Testis (tissue), 3 donors: ENCODE measurements around the gene MBP. TPM values are rescaled to one million over a fixed set of nuclear protein-coding genes. Genes with fewer than 3 reads are reported as not detected.

ENCODE experiments used
- DNase-seq: peaks from one replicate; pipeline ENCODE4 v3.0.0-alpha.2; 2019
- H3K27ac ChIP-seq, 2 donors: fragments of 200-600 bp; sonication (generic); one replicate each; pipeline ENCODE4 v1.5.1; 2019
- H3K27me3 ChIP-seq: fragments of 200-600 bp; sonication (generic); one replicate; pipeline ENCODE4 v1.5.1; 2019
- H3K36me3 ChIP-seq: fragments of 200-600 bp; sonication (generic); one replicate; pipeline ENCODE4 v1.5.1; 2017; ENCODE audit warnings: low read depth; ENCODE audit errors: missing control alignments
- H3K4me1 ChIP-seq: fragments of 200-600 bp; sonication (generic); one replicate; pipeline ENCODE4 v1.5.1; 2019
- H3K4me3 ChIP-seq, 2 donors: fragments of 200-600 bp; sonication (generic); one replicate each; pipeline ENCODE4 v1.5.1; 2017 to 2019
- H3K9me3 ChIP-seq: fragments of 200-600 bp; sonication (generic); one replicate; pipeline ENCODE4 v1.5.1; 2017
- CTCF ChIP-seq, 3 experiments: fragments of 450-650 bp in 2 of 3; fragments of 200-600 bp in 1 of 3; sonication (generic) in 1 of 3; IDR thresholded peaks; one replicate each; pipeline ENCODE4 v1.5.1; 2016 to 2019; ENCODE audit warnings: antibody characterized with exemption in 3 of 3, mild to moderate bottlenecking in 2 of 3, moderate library complexity in 1 of 3
- POLR2A ChIP-seq: fragments of 450-650 bp; IDR thresholded peaks from one replicate; pipeline ENCODE4 v1.6.1; 2017; ENCODE audit warnings: antibody characterized with exemption, mild to moderate bottlenecking, moderate library complexity
- WGBS, 2 donors: methylation state at CpG; one replicate each; pipeline ENCODE4 v1.1.5; 2018; 5-methylcytosine and 5-hydroxymethylcytosine counted together
- intact Hi-C: fragments of 100-400 bp; cut with DNase I; formaldehyde crosslinking; loops from one replicate; pipeline ENCODE4 v1.15.1; 2023; ENCODE audit warnings: low total_unique reads
- polyA plus RNA-seq: library from polyadenylated mRNA; stranded (reverse); fragments of 350-450 nt; fragmentation: Illumina TruSeq; extraction: RNeasy Lipid Tissue Mini Kit (QIAGEN cat#74804); gene quantifications from one replicate; pipeline ENCODE4 v1.2.3, GENCODE V29; 2014; ENCODE audit warnings: low read depth, low replicate concordance; ENCODE audit not compliant: insufficient read depth
- total RNA-seq, 2 donors: library from RNA; depleted of rRNA; stranded (reverse); fragments of >200 nt; gene quantifications; one replicate each; pipeline ENCODE4 v1.2.3, GENCODE V29; 2016

MBP gene
- total and polyA plus RNA-seq, 3 donors from 2014 or later = 15.4 to 20.3 (median 16.7) TPM

DNA sequence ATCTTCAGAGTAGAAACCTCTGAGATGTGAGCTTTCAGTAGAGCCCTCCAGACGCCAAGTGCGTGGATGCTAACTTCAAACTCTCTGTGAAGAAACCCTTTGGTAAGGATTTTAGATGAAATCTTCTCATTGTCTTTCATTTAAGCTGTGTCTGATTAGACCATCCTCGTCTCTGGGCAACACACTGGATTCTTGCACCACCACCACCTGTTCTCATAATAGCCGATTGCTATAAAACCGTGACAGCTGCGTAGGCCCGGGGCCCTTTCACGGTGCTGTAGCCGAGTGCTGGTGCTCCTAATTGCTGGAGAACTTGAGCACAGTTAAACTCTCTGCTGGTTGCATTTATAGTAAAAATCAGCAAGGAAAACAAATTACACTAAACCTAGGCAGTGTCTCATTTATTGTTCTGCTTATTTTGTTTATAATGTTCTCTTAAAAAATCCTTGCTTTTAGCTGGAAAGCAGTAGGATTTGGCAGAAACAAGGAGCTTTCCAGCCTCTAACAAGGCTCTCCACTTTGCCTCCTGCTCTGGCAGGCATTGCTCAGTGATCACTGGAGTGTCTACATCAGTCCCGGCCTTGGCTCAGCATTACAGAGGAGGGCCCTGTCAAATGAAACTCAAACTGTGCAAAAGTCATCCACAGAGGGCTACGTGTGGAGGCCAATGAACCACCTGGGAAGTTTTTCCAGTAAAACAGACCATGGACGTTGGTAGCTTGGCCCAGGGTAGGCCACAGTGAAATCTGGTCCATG, 40.9 kb upstream of the MBP start:
- no peaks in the 10 kb centered on the region for H3K36me3 ChIP-seq
- H3K4me1 ChIP-seq = no peaks in the 10 kb centered on the region
- peak; percentile 35 for DNase-seq
- WGBS, 2 donors = 47 to 61% methylated on average over 12 of the region's 12 CpGs
- intact Hi-C loops = no loop called here
- TF ChIP-seq POLR2A (no peak), CTCF (IDR thresholded peaks at IDR 0.05) (no peak)
- H3K9me3 ChIP-seq = no peaks in the 10 kb centered on the region
- no peak overlapping the region for H3K27ac ChIP-seq
- no peak overlapping the region for H3K4me3 ChIP-seq
- H3K27me3 ChIP-seq = no peaks in the 10 kb centered on the region

DNA sequence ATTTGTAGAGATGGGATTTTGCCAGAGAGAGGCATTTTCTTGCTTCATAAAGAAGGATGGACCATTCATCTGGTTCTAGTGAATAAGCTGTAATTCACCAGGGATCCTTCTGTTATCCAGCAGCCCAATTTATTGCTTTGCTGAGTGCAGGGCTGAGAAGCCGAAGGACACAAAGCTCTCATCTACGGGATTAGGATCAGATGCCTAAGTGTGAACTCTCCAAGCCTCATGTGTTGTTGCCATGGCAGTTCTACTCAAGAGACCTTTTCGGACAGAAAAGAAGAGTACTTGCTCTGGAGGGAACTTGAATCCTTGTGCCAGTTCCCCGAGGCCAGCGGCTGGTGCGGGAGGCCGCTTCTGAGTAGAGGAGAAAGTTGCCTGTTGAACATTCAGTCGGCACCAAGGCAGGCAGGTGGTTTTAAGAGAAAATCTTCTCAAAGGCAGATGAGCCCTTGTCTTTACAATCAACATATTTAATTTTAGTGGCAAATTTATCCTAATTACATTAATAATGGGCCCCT, 38.4 kb upstream of the MBP start:
- TF ChIP-seq CTCF (IDR thresholded peaks at IDR 0.05) = no peak
- TF ChIP-seq POLR2A = no peak
- H3K27me3 ChIP-seq = no peaks in the 10 kb centered on the region
- no peak for DNase-seq
- H3K4me3 ChIP-seq = no peak overlapping the region
- WGBS, 2 donors = 57% methylated on average over 8 of the region's 8 CpGs
- no peak overlapping the region for H3K27ac ChIP-seq
- no peaks in the 10 kb centered on the region for H3K4me1 ChIP-seq
- no peaks in the 10 kb centered on the region for H3K9me3 ChIP-seq
- H3K36me3 ChIP-seq = no peaks in the 10 kb centered on the region
- intact Hi-C loops = no loop called here

DNA sequence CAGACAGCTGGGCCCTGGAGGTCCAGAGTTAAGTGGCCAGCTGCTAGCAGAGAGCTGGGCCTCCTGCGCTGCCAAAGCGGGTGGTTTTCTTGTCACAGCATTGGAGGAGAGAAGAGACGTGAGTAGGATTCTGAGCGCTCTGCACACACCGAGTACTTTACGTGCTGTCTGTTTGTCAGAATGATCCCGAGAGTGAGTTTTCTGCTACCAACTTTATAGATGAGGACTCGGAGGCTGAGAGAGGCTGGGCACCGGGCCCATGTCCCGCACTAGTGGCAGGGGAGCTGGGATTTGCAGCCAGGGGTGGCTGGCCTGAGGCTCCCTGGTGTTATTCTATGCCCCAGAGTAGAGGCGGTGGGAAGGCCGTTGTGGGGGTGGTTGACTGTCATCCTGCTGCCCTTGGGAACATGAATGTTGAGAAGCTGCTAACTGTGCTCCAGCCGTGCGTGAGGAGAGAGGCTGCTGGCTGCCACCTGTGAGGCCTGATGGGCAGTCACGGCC, 36.3 kb upstream of the MBP start:
- intact Hi-C loops = no loop called here
- H3K27me3 ChIP-seq = no peaks in the 10 kb centered on the region
- DNase-seq = no peak
- TF ChIP-seq POLR2A (no peak), CTCF (IDR thresholded peaks at IDR 0.05) (no peak)
- H3K4me1 ChIP-seq = no peaks in the 10 kb centered on the region
- no peak overlapping the region for H3K27ac ChIP-seq
- no peaks in the 10 kb centered on the region for H3K9me3 ChIP-seq
- no peak overlapping the region for H3K4me3 ChIP-seq
- no peaks in the 10 kb centered on the region for H3K36me3 ChIP-seq
- WGBS, 2 donors = 61 to 74% methylated on average over 14 of the region's 15 CpGs

DNA sequence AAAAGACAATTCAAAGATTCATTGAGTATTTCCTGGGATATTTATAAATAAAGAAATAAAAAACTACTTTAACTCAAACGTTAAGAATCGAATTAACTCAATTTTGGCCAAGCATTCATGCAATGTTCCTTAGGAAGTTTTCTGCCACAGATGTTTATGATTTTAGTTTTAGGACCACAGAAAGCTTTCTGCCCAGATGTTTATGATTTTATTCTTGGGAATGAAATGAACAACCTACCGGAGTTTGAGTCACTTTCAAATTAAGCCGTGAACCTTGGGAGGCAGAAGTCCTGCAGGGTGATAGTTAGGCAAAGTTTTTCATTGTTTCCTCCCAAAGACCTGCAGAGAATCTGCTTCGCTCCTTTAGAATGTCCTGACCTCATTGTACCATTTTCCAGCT, 34.7 kb upstream of the MBP start:
- no peak for DNase-seq
- Histone ChIP-seq H3K9me3 (no peaks in the 10 kb centered on the region), H3K4me3 (no peak overlapping the region), H3K27ac (no peak overlapping the region), H3K4me1 (no peaks in the 10 kb centered on the region), H3K27me3 (no peaks in the 10 kb centered on the region), H3K36me3 (no peaks in the 10 kb centered on the region)
- intact Hi-C loops = no loop called here
- 73 to 80% methylated on average over 5 of the region's 5 CpGs for WGBS, 2 donors
- no peak for TF ChIP-seq CTCF (IDR thresholded peaks at IDR 0.05)
- no peak for TF ChIP-seq POLR2A

DNA sequence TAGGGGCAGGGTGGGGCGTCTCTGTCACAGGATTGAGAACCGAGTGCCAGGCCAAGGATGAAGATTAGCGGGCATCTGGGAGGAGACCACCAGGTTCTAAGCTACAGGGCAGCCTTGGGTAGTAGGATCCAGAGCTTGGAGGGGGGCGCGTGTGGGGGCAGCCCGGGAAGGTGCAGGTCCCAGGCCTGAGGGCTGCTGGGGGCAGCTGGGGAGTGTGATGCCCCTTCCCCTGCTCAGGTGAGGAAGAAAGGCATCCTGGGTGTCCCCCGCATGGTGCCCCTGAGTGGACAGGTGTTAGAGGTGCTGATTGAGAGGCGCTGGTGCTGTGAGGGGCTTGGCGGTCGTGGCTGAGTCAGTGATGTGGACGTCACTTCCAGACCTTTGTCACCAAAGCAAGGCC, 33.9 kb upstream of the MBP start:
- Histone ChIP-seq H3K27ac (no peak overlapping the region), H3K4me3 (no peak overlapping the region), H3K27me3 (no peaks in the 10 kb centered on the region), H3K36me3 (no peaks in the 10 kb centered on the region), H3K9me3 (no peaks in the 10 kb centered on the region), H3K4me1 (no peaks in the 10 kb centered on the region)
- TF ChIP-seq POLR2A = no peak
- no peak for TF ChIP-seq CTCF (IDR thresholded peaks at IDR 0.05)
- 81 to 93% methylated on average over 9 to 11 of the region's 11 CpGs for WGBS, 2 donors
- no peak for DNase-seq
- intact Hi-C loops = no loop called here
